Neutrophil (primary cell): Measurements from ENCODE around the gene SLFN11.

ENCODE experiments used
- H3K27ac ChIP-seq: fragments of 200-600 bp; sonication (generic); 2 replicates; pipeline ENCODE4 v1.5.1; 2016; ENCODE audit warnings: mild to moderate bottlenecking, moderate library complexity
- H3K27me3 ChIP-seq: fragments of 200-600 bp; sonication (generic); 2 replicates; pipeline ENCODE4 v1.6.0; 2016; ENCODE audit warnings: mild to moderate bottlenecking
- H3K36me3 ChIP-seq: fragments of 200-600 bp; sonication (generic); 2 replicates; pipeline ENCODE4 v1.5.1; 2017
- H3K4me1 ChIP-seq, 2 experiments: fragments of 200-600 bp in 1 of 2; sonication (generic) in 1 of 2; 1 replicate in 1 of 2; 2 replicates in 1 of 2; pipeline versions ENCODE4 v1.5.1 to v1.6.1; 2013 to 2016; ENCODE audit warnings: low read depth in 1 of 2, low read length in 1 of 2, mild to moderate bottlenecking in 1 of 2, moderate library complexity in 1 of 2; ENCODE audit not compliant: control insufficient read depth in 1 of 2, insufficient read depth in 1 of 2
- H3K4me3 ChIP-seq, 2 experiments: fragments of 200-600 bp in 1 of 2; sonication (generic) in 1 of 2; 1 replicate in 1 of 2; 2 replicates in 1 of 2; pipeline ENCODE4 v1.5.1; 2013 to 2016; ENCODE audit warnings: low read depth in 1 of 2, low read length in 1 of 2, mild to moderate bottlenecking in 1 of 2, moderate library complexity in 1 of 2
- H3K9me3 ChIP-seq: fragments of 200-600 bp; sonication (generic); 2 replicates; pipeline ENCODE4 v1.5.1; 2016
- CTCF ChIP-seq: fragments of 200-600 bp; sonication (generic); IDR thresholded peaks from 2 replicates; pipeline ENCODE4 v1.5.1; 2016; ENCODE audit warnings: antibody characterized with exemption

Gene SLFN11

DNA sequence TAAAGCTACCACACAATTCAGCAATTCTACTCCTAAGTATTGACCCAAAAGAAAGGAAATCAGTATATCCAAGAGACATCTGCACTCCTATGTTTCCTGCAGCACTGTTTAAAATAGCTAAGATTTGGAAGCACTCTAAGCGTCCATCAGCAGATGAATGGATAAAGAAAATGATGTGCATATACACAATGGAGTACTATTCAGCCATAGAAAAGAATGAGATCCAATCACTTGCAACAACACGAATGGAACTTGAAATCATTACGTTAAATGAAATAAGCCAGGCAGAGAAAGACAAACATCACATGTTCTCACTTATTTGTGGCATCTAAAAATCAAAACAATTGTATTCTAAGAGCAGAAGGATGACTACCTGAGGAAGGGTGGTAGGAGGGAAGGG lies 1.5 kb downstream of the SLFN11 start:
- H3K4me3 ChIP-seq: no peak overlapping the region
- peaks cover 26 to 33% of the 10 kb centered on the region in 2 experiments for H3K4me1 ChIP-seq
- no peak for TF ChIP-seq CTCF
- H3K36me3 ChIP-seq: no peaks in the 10 kb centered on the region
- no peaks in the 10 kb centered on the region for H3K27me3 ChIP-seq
- no peaks in the 10 kb centered on the region for H3K9me3 ChIP-seq
- no peak overlapping the region for H3K27ac ChIP-seq

DNA sequence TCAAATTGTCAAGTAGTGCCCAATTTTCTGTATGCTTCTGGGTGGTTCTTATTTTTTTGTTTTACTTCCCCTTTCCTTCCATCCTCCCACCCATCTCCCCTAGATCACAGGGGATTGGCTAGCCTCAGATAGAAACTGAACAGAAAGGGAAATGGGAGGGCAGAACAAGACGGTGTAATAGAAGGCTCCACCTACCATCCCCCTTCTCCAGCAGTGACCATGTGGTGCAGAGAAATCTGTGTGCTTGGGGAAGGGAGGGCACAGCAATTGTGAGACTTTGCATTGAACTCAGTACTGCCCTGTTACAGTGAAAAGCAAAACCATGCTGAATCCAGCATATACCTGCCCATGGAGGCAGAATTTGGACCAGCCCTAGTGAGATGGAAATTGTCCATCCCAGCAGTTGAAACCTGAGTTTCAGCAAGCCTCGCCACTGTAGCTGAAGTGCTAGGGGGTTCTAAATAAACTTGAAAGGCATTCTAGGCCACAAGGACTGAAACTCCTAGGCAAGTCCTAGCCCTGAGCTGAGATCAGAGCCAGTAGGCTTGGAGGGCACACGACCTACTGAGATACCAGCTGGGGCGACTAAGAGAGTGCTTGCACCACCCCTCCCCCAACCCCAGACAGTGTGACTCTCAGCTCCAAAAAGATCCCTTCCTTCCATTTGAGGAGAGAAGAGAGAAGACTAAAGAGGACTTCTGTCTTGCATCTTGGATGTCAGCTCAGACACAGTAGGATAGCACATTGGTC lies 5.2 kb downstream of the SLFN11 start:
- Histone ChIP-seq H3K27me3 (no peaks in the 10 kb centered on the region), H3K4me1 (peaks cover 17 to 18% of the 10 kb centered on the region in 2 experiments), H3K9me3 (no peaks in the 10 kb centered on the region), H3K36me3 (no peaks in the 10 kb centered on the region), H3K27ac (peak overlapping the region; percentile 51), H3K4me3 (no peak overlapping the region)
- no peak for TF ChIP-seq CTCF

GRCh38 chr17:35361027-35361426 lies 12.4 kb downstream of the SLFN11 start:
- TF ChIP-seq CTCF: no peak
- peaks cover 7% of the 10 kb centered on the region for H3K36me3 ChIP-seq
- H3K27ac ChIP-seq: no peak overlapping the region
- H3K9me3 ChIP-seq: no peaks in the 10 kb centered on the region
- H3K4me3 ChIP-seq: no peak overlapping the region
- no peaks in the 10 kb centered on the region for H3K27me3 ChIP-seq
- H3K4me1 ChIP-seq: no peaks in the 10 kb centered on the region

- Histone ChIP-seq H3K9me3 (no peaks in the 10 kb centered on the region), H3K4me3 (no peak overlapping the region), H3K27ac (no peak overlapping the region), H3K27me3 (no peaks in the 10 kb centered on the region), H3K36me3 (peaks cover 7% of the 10 kb centered on the region), H3K4me1 (no peaks in the 10 kb centered on the region)
- TF ChIP-seq CTCF: no peak
Measured at GRCh38 chr17:35359398-35359797, 14.0 kb downstream of the SLFN11 start.

GRCh38 chr17:35352284-35352683 lies 21.1 kb downstream of the SLFN11 start:
- H3K9me3 ChIP-seq: no peaks in the 10 kb centered on the region
- H3K36me3 ChIP-seq: peaks cover 3% of the 10 kb centered on the region
- no peak for TF ChIP-seq CTCF
- no peaks in the 10 kb centered on the region for H3K27me3 ChIP-seq
- no peak overlapping the region for H3K4me3 ChIP-seq
- H3K27ac ChIP-seq: no peak overlapping the region
- H3K4me1 ChIP-seq: peaks cover 15 to 16% of the 10 kb centered on the region in 2 experiments
